Stimulated activated CD8-positive, alpha-beta memory T cell treated with anti-CD3 and anti-CD28 coated beads, Interleukin-4, amount 100 ng/mL, for 1 hour (primary cell): ENCODE measurements around the gene TTLL10.
A peak's percentile ranks its signal among the peaks of the same experiment; 100 is the strongest.

ENCODE experiments used
- DNase-seq, 2 donors: peaks; one replicate each; pipeline ENCODE4 v3.0.0-alpha.2; 2020; ENCODE audit warnings: low read depth in 2 of 2, low spot score in 1 of 2

The TTLL10 gene

GRCh38 chr1:1217621-1218523 is 44.2 kb downstream of the TTLL10 start:
- no peak for DNase-seq

GRCh38 chr1:1218524-1219200 is 45.0 kb downstream of the TTLL10 start:
- DNase-seq: no peak

GRCh38 chr1:1219341-1219740 is 45.7 kb downstream of the TTLL10 start:
- peak in 1 of 2 donors; percentile 19 for DNase-seq

- no peak for DNase-seq
Measured at GRCh38 chr1:1220197-1220596, 46.5 kb downstream of the TTLL10 start.

- DNase-seq: no peak
Measured at GRCh38 chr1:1221887-1222574, 48.4 kb downstream of the TTLL10 start.

GRCh38 chr1:1222575-1223225 is 49.0 kb downstream of the TTLL10 start:
- no peak for DNase-seq

- DNase-seq: no peak
Measured at GRCh38 chr1:1223321-1223720, 49.6 kb downstream of the TTLL10 start.

GRCh38 chr1:1223891-1224290 is 50.2 kb downstream of the TTLL10 start:
- DNase-seq: no peak

- DNase-seq: no peak
Measured at GRCh38 chr1:1225238-1225845, 51.7 kb downstream of the TTLL10 start.

GRCh38 chr1:1225913-1226312 is 52.2 kb downstream of the TTLL10 start:
- no peak for DNase-seq

- no peak for DNase-seq
Measured at GRCh38 chr1:1226566-1227362, 53.1 kb downstream of the TTLL10 start.

- no peak for DNase-seq
Measured at GRCh38 chr1:1227386-1227785, 53.7 kb downstream of the TTLL10 start.

GRCh38 chr1:1228187-1228586 is 54.5 kb downstream of the TTLL10 start:
- DNase-seq: no peak

- DNase-seq: no peak
Measured at GRCh38 chr1:1228596-1229321, 55.1 kb downstream of the TTLL10 start.

- DNase-seq: no peak
Measured at GRCh38 chr1:1229770-1230169, 56.1 kb downstream of the TTLL10 start.

GRCh38 chr1:1230656-1231399 is 57.1 kb downstream of the TTLL10 start:
- no peak for DNase-seq

- DNase-seq: peak; percentile 86 to 94
Measured at GRCh38 chr1:1231400-1232207, 57.9 kb downstream of the TTLL10 start, which contains the start of gene SDF4. SDF4 (minus strand) TSS chr1:1232001; CDS start chr1:1228772, 3,229 bp downstream.
